Measurements from ENCODE around the gene AP2A2. TPM values are rescaled to one million over a fixed set of nuclear protein-coding genes. Genes with fewer than 3 reads are reported as not detected.

The AP2A2 gene
- total RNA-seq, 2 donors from 2014 or later: 99.0 to 109 TPM

DNA sequence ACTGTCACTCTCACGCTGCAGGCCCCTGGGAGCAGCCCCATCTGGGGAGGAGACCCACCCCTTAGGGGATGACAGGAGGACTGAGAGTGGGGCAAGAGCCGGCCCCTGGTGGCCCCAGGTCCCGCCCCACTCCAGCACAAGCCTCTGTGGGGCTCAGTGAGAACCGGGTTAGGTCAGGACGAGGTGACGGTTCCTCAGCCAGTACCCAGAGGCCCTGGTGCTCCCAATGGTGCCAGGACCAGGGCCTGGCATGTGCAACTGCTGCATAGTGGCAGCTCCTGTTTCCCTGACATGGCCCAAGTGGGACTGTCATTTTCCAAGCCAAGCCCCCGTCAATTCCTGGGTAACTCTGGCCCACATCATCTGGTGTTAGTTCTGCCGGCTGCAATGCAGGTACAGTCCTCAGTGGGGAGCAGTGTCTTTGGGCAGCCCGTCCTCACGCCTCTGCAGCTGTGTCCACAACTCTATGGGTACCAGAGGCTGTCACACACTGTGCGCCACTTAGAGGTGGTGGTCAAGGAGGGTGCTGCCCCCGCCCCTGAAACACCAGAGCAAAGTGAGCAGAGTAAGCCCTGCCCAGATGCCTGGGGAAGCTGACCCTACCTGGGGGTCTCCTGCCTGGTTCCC is 31.0 kb upstream of the AP2A2 start:
- Histone ChIP-seq H3K4me3 (no peak overlapping the region), H3K27ac (no peak overlapping the region), H3K9me3 (no peaks in the 10 kb centered on the region), H3K4me1 (ENCODE audit: control insufficient read depth in 1 of 2, low read depth in 2 of 2) (no peaks in the 10 kb centered on the region), H3K36me3 (peaks cover 6% of the 10 kb centered on the region), H3K27me3 (replicated peaks; ENCODE audit: insufficient read depth) (no peaks in the 10 kb centered on the region)
- DNase-seq (ENCODE audit: low spot score) (no peak), ATAC-seq (ENCODE audit: insufficient number of reproducible peaks, low FRiP score, low read depth) (no peak)
- TF ChIP-seq, protein P1, sequence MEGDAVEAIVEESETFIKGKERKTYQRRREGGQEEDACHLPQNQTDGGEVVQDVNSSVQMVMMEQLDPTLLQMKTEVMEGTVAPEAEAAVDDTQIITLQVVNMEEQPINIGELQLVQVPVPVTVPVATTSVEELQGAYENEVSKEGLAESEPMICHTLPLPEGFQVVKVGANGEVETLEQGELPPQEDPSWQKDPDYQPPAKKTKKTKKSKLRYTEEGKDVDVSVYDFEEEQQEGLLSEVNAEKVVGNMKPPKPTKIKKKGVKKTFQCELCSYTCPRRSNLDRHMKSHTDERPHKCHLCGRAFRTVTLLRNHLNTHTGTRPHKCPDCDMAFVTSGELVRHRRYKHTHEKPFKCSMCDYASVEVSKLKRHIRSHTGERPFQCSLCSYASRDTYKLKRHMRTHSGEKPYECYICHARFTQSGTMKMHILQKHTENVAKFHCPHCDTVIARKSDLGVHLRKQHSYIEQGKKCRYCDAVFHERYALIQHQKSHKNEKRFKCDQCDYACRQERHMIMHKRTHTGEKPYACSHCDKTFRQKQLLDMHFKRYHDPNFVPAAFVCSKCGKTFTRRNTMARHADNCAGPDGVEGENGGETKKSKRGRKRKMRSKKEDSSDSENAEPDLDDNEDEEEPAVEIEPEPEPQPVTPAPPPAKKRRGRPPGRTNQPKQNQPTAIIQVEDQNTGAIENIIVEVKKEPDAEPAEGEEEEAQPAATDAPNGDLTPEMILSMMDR (IDR thresholded peaks at IDR 0.05): no peak

DNA sequence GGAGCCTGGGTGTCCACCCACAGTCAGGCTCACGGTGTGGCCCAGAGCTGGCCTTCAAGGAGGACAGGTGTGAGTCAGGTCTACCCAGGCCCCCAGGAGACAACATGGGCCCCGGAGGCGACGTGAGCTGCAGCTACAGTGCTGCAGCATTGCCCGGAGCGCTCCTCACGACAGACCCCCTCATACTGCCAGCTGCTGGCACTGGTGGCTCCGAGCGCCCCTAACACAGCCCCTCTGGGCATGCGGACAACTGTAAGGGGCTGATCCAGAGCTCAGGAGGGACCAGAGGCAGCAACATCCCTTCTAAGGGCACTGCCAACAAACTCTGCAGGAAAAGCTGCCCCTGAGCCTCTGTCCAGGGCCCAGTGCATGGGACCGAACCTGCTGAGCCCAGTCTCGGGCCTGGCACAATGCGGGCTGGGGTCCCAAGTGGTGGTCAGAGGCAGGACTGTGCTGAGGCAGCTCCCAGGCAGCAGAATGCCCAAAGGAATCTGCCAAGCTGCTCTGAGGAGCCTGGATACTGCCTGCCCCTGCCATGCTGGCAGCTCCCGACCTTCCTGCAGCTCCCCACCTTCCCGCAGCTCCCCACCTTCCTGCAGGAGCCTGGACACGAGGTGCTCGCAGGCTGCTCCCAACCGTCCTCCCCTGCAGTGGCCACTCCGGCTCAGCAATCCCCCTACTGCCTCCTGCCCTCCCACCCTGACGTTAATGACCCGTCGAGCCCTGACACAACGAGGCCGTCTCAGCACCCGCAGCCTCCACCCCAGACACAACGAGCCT is 30.1 kb upstream of the AP2A2 start:
- Histone ChIP-seq H3K4me1 (ENCODE audit: control insufficient read depth in 1 of 2, low read depth in 2 of 2) (no peaks in the 10 kb centered on the region), H3K4me3 (no peak overlapping the region), H3K9me3 (no peaks in the 10 kb centered on the region), H3K27me3 (replicated peaks; ENCODE audit: insufficient read depth) (no peaks in the 10 kb centered on the region), H3K27ac (no peak overlapping the region), H3K36me3 (peaks cover 15% of the 10 kb centered on the region)
- no peak for ATAC-seq (ENCODE audit: insufficient number of reproducible peaks, low FRiP score, low read depth)
- DNase-seq (ENCODE audit: low spot score): no peak
- TF ChIP-seq, protein P1 (IDR thresholded peaks at IDR 0.05): no peak

DNA sequence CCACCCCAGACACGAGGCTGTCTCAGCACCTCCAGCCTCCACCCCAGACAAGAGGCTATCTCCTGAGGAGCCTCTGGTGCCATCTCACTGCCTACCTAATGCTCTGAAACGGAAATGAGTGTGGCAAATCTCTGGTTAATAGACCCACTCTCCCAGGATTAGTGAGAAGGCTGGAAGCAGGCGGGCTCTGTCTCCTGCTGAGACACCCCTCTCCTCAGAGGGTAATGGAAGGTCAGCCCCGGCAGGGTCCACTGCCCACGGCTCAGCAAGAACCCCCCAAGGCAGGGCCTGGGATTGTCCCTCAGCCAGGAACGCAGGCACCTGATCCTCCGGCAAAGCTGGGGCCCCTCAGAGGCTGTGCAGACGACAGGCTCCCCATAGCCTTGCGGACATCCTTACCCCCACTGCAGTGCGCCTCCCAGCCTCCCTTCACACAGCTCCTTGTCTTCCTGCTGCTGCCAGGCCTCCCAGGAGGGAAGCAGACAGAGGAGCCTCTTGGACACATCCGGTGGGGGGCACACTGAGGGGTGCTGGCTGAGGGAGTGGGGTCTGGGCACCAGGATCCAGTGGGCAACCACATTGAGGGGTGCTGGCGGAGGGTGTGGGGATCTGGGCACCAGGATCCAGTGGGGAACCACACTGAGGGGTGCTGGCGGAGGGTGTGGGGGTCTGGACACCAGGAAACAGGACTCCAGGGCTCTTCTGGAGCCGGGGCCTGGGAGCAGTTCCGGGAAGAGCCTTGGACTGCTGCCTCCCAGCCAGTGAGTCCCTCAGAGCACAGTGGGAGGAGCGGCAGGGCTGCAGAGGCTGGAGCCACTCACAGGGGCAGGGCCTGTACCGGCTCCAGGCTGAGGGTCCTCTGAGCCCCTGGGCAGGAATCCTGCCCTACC is 28.2 kb upstream of the AP2A2 start:
- Histone ChIP-seq H3K9me3 (no peaks in the 10 kb centered on the region), H3K4me1 (ENCODE audit: control insufficient read depth in 1 of 2, low read depth in 2 of 2) (no peaks in the 10 kb centered on the region), H3K4me3 (no peak overlapping the region), H3K36me3 (peaks cover 29% of the 10 kb centered on the region), H3K27me3 (replicated peaks; ENCODE audit: insufficient read depth) (no peaks in the 10 kb centered on the region), H3K27ac (no peak overlapping the region)
- TF ChIP-seq, protein P1 (IDR thresholded peaks at IDR 0.05): no peak
- ATAC-seq (ENCODE audit: insufficient number of reproducible peaks, low FRiP score, low read depth) (no peak), DNase-seq (ENCODE audit: low spot score) (no peak)

DNA sequence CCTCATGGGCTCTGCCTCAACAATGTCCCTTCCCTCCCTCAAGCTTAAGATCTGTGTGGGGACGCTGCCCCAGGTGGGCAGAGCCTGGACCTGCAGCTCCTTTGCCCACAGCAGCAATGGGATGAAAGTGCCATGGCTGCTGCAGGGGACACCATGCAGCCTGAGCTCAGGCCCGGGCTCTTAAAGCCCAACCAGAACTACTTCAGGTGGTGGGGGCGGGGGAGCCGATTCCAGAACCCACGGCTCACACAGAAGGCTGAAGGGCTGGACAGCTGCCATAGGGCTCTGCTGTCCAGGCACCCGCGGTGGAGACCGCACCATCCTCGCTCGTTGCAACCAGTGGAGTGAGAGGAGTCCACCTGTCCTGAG is 27.5 kb upstream of the AP2A2 start:
- TF ChIP-seq, protein P1 (IDR thresholded peaks at IDR 0.05): no peak
- DNase-seq (ENCODE audit: low spot score): no peak
- no peaks in the 10 kb centered on the region for H3K4me1 ChIP-seq (ENCODE audit: control insufficient read depth in 1 of 2, low read depth in 2 of 2)
- ATAC-seq (ENCODE audit: insufficient number of reproducible peaks, low FRiP score, low read depth): no peak
- H3K27me3 ChIP-seq (replicated peaks; ENCODE audit: insufficient read depth): no peaks in the 10 kb centered on the region
- H3K36me3 ChIP-seq: peaks cover 36% of the 10 kb centered on the region
- H3K27ac ChIP-seq: no peak overlapping the region
- no peaks in the 10 kb centered on the region for H3K9me3 ChIP-seq
- H3K4me3 ChIP-seq: no peak overlapping the region

All from thoracic aorta (tissue), 2 donors.